Osteoblast (primary cell): ENCODE data around the gene ANKRD66. TPM values are rescaled to one million over a fixed set of nuclear protein-coding genes. Genes with fewer than 3 reads are reported as not detected.

ENCODE experiments used
- DNase-seq: peaks from one replicate; pipeline ENCODE4 v3.0.0; 2011; ENCODE audit warnings: low spot score, mixed read lengths; ENCODE audit not compliant: insufficient read length; ENCODE audit errors: missing footprints
- H2AFZ ChIP-seq: 2 replicates; pipeline ENCODE4 v1.6.0; 2011; ENCODE audit warnings: mild to moderate bottlenecking, low read length
- H3K27ac ChIP-seq: 2 replicates; pipeline ENCODE4 v1.5.1; 2011; ENCODE audit warnings: mild to moderate bottlenecking, low read depth, low read length, moderate library complexity
- H3K27me3 ChIP-seq: 2 replicates; pipeline ENCODE4 v1.6.0; 2012; ENCODE audit warnings: mild to moderate bottlenecking, control low read depth, inconsistent platforms, low read length, moderate library complexity; ENCODE audit not compliant: insufficient read depth
- H3K36me3 ChIP-seq: 2 replicates; pipeline ENCODE4 v1.5.1; 2011; ENCODE audit warnings: mild to moderate bottlenecking, low read length, control low read depth, moderate library complexity; ENCODE audit not compliant: insufficient read depth
- H3K4me1 ChIP-seq: 2 replicates; pipeline ENCODE4 v1.5.1; 2011; ENCODE audit warnings: mild to moderate bottlenecking, low read length, control low read depth, moderate library complexity; ENCODE audit not compliant: insufficient read depth
- H3K4me2 ChIP-seq: 2 replicates; pipeline ENCODE4 v1.6.0; 2011; ENCODE audit warnings: mild to moderate bottlenecking, low read length; ENCODE audit not compliant: insufficient read depth
- H3K4me3 ChIP-seq: fragments of 200-600 bp; sonication (generic); 3 replicates; pipeline ENCODE4 v1.5.1; 2012; ENCODE audit warnings: mild to moderate bottlenecking, low read length, inconsistent platforms; ENCODE audit not compliant: insufficient read depth
- H3K79me2 ChIP-seq: 2 replicates; pipeline ENCODE4 v1.6.0; 2012; ENCODE audit warnings: mild to moderate bottlenecking, low read length, control low read depth, inconsistent platforms; ENCODE audit not compliant: insufficient read depth
- H3K9me3 ChIP-seq: 2 replicates; pipeline ENCODE4 v1.5.1; 2011; ENCODE audit warnings: low read depth, low read length, control low read depth
- H4K20me1 ChIP-seq: 2 replicates; pipeline ENCODE4 v1.6.0; 2012; ENCODE audit warnings: mild to moderate bottlenecking, low read length, control low read depth; ENCODE audit not compliant: insufficient read depth
- total RNA-seq: library from RNA; depleted of rRNA; stranded (reverse); fragments of >200 nt; gene quantifications from 2 replicates; pipeline ENCODE4 v1.2.3, GENCODE V29; 2012
- TF ChIP-seq, protein P1 (sequence below): IDR thresholded peaks from 2 replicates; pipeline ENCODE4 v1.5.1; 2011; ENCODE audit warnings: mild to moderate bottlenecking, low read depth, low read length, moderate library complexity; ENCODE audit errors: extremely low read depth

The ANKRD66 gene
- total RNA-seq, 1 donor = not detected

DNA sequence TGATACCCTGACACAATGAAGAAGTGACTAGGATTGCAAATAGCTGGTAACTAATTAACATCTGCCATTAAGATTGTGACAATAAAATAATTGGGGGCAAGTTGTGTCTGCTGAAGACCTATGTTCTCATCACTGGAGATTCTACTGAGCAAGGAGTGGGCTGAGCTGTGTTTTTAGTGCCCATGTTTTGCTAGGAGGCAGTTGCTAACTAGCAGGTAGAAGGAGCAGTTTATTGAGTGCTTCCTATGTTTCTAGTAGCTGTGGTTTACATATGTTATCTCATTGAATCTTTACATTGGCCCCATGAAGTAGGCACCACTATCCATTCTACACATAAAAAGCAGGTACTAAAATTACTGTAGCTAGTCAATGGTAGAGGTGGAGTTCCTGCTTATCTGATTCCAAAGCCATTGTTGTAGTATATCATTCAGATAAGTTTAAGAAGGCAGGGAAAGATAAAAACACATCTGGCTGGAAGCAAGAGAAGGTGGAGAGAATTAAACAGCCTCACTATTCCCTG, 43.7 kb downstream of the ANKRD66 start:
- no peaks in the 10 kb centered on the region for H3K9me3 ChIP-seq
- no peaks in the 10 kb centered on the region for H3K4me1 ChIP-seq
- H3K4me3 ChIP-seq = no peak overlapping the region
- no peak overlapping the region for H2AFZ ChIP-seq
- no peak overlapping the region for H3K27ac ChIP-seq
- TF ChIP-seq, protein P1, sequence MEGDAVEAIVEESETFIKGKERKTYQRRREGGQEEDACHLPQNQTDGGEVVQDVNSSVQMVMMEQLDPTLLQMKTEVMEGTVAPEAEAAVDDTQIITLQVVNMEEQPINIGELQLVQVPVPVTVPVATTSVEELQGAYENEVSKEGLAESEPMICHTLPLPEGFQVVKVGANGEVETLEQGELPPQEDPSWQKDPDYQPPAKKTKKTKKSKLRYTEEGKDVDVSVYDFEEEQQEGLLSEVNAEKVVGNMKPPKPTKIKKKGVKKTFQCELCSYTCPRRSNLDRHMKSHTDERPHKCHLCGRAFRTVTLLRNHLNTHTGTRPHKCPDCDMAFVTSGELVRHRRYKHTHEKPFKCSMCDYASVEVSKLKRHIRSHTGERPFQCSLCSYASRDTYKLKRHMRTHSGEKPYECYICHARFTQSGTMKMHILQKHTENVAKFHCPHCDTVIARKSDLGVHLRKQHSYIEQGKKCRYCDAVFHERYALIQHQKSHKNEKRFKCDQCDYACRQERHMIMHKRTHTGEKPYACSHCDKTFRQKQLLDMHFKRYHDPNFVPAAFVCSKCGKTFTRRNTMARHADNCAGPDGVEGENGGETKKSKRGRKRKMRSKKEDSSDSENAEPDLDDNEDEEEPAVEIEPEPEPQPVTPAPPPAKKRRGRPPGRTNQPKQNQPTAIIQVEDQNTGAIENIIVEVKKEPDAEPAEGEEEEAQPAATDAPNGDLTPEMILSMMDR = no peak
- no peaks in the 10 kb centered on the region for H3K79me2 ChIP-seq
- H3K36me3 ChIP-seq = no peaks in the 10 kb centered on the region
- no peaks in the 10 kb centered on the region for H4K20me1 ChIP-seq
- H3K27me3 ChIP-seq = no peaks in the 10 kb centered on the region
- no peak for DNase-seq
- no peak overlapping the region for H3K4me2 ChIP-seq

DNA sequence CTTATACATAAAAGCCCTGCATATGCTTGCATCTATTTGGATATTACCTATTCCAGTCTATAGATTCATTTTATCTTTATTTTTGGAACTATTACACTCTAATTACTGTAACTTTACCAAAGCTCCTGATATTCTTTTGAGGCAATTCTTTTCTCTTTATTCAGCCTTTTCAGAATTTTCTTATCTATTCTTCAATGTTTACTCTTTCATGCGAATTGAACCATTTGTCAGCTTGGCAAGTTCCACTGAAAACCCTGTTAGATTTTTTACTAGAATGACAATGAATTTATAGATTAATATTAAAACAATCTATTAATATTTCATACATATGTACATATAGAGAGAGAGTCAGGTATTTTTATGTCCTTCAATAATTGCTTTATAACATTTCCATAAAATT, 45.9 kb downstream of the ANKRD66 start:
- Histone ChIP-seq H3K4me3 (no peak overlapping the region), H3K79me2 (no peaks in the 10 kb centered on the region), H3K9me3 (no peaks in the 10 kb centered on the region), H3K4me1 (no peaks in the 10 kb centered on the region), H3K36me3 (no peaks in the 10 kb centered on the region), H3K4me2 (no peak overlapping the region), H3K27me3 (no peaks in the 10 kb centered on the region), H3K27ac (no peak overlapping the region), H2AFZ (no peak overlapping the region), H4K20me1 (no peaks in the 10 kb centered on the region)
- TF ChIP-seq, protein P1 = no peak
- DNase-seq = no peak

DNA sequence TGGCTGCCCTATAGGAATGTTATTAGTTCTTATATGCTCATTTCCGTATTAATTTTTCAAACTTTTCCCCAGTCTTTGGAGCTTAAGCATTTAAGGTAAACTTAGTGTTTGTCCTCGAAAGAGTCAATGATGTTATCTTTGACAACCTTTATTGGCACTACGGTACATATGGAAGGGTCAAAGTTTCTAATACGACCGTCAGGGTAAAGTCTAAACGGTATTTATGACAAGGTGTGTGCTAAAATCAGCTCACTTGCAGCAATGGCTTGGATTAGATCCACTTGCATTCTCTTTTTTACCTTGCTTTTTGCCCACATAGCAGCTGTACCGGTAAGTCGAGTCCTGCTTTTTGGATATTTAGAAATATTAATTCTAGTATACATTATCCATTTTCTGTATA, 46.4 kb downstream of the ANKRD66 start, which contains the start of gene MEP1A:
Gene MEP1A, plus strand, starts transcription at position 252 of the 400 bp plus-strand sequence. Its CDS starts 10 bp downstream, at position 262.
- Histone ChIP-seq H2AFZ (no peak within 1 kb of the TSS), H3K9me3 (no peaks in the 10 kb centered on the region), H4K20me1 (no peaks in the 10 kb centered on the region), H3K4me3 (no peak within 1 kb of the TSS), H3K36me3 (no peaks in the 10 kb centered on the region), H3K4me2 (no peak within 1 kb of the TSS), H3K27me3 (no peaks in the 10 kb centered on the region), H3K27ac (no peak within 1 kb of the TSS), H3K79me2 (no peaks in the 10 kb centered on the region), H3K4me1 (no peaks in the 10 kb centered on the region)
- DNase-seq = no peak
- TF ChIP-seq, protein P1 = no peak

DNA sequence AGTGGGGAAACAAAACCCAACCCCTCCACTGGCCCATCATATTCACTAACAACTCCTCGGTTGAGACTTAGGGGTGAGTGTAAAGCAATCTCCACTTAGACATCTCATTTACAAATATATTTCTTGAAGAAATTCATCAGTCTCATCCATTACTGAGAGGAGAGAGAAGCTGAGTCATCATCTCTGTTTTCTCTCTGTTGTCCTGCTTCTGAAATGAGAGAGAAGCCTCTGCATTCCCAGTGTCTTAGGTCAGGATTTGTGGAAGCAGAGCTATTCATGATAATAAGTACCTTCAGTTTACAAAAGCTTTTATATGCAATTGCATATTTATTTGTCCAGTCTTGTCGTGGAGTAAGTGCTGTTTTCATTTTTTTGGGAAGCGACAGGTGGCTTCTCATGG, 47.3 kb downstream of the ANKRD66 start:
- H3K9me3 ChIP-seq = no peaks in the 10 kb centered on the region
- no peak overlapping the region for H3K4me3 ChIP-seq
- H4K20me1 ChIP-seq = no peaks in the 10 kb centered on the region
- no peak overlapping the region for H3K27ac ChIP-seq
- no peaks in the 10 kb centered on the region for H3K79me2 ChIP-seq
- no peaks in the 10 kb centered on the region for H3K36me3 ChIP-seq
- H3K4me2 ChIP-seq = no peak overlapping the region
- no peaks in the 10 kb centered on the region for H3K4me1 ChIP-seq
- H2AFZ ChIP-seq = no peak overlapping the region
- no peak for DNase-seq
- TF ChIP-seq, protein P1 = no peak
- H3K27me3 ChIP-seq = no peaks in the 10 kb centered on the region
